Psoas muscle (tissue), 8 donors: ENCODE results near the gene GALT. TPM values are rescaled to one million over a fixed set of nuclear protein-coding genes. Genes with fewer than 3 reads are reported as not detected.
A peak's percentile ranks its signal among the peaks of the same experiment; 100 is the strongest.

Experiments
- ATAC-seq, 4 donors: fragments of 200-7000 bp; cut with Tn5 transposase; one replicate each; pipeline ENCODE4 v1.9.1; 2020; ENCODE audit warnings: moderate library complexity in 3 of 4, mild to moderate bottlenecking in 2 of 4
- DNase-seq, 2 donors: peaks; one replicate each; pipeline ENCODE4 v3.0.0-alpha.2; 2020
- H3K27ac ChIP-seq: fragments of 200-600 bp; one replicate; pipeline ENCODE4 v1.8.0; 2022
- H3K27me3 ChIP-seq, 3 donors: fragments of 200-600 bp in 1 of 3; one replicate each; pipeline versions ENCODE4 v1.6.1 to v1.8.0; 2013 to 2022; ENCODE audit warnings: low read length in 2 of 3, mild to moderate bottlenecking in 2 of 3, moderate library complexity in 1 of 3; ENCODE audit not compliant: insufficient read depth in 3 of 3
- H3K36me3 ChIP-seq, 2 donors: fragments of 200-600 bp in 1 of 2; one replicate each; pipeline versions ENCODE4 v1.6.1 to v1.8.0; 2013 to 2022; ENCODE audit warnings: low read depth in 1 of 2, mild to moderate bottlenecking in 1 of 2, moderate library complexity in 1 of 2; ENCODE audit not compliant: insufficient read depth in 1 of 2
- H3K4me1 ChIP-seq: fragments of 200-600 bp; one replicate; pipeline ENCODE4 v1.8.0; 2022
- H3K4me3 ChIP-seq: fragments of 200-600 bp; one replicate; pipeline ENCODE4 v1.8.0; 2022; ENCODE audit warnings: mild to moderate bottlenecking
- H3K9me3 ChIP-seq: fragments of 200-600 bp; one replicate; pipeline ENCODE4 v1.8.0; 2022
- WGBS, 3 donors: extraction: QIAGEN DNeasy Blood & Tissue Kit; methylation state at CpG; one replicate each; pipeline versions ENCODE4 v1.1.6 to v1.1.7; 2013; 5-methylcytosine and 5-hydroxymethylcytosine counted together
- intact Hi-C, 2 donors: fragments of 100-400 bp; cut with DNase I; formaldehyde crosslinking; loops; one replicate each; pipeline versions ENCODE4 v1.11.0 to v1.14.2; 2022
- polyA plus RNA-seq, 3 donors: library from polyadenylated mRNA; stranded (reverse); fragments of 200-250 nt; gene quantifications; one replicate each; pipeline ENCODE4 v1.2.3, GENCODE V29; 2013
- total RNA-seq, 4 donors: library from RNA; stranded (reverse); fragmentation: NEBNext Ultra II Directional in 2 of 4; extraction: Animal tissue kit (Norgen Biotek cat#: 25700) in 2 of 4; gene quantifications; one replicate each; pipeline versions ENCODE4 v1.2.1 to v1.2.4, GENCODE V29; 2021 to 2023
- TF ChIP-seq, protein P1 (sequence below): fragments of 200-600 bp; IDR thresholded peaks from one replicate; pipeline ENCODE4 v1.8.0; 2022; ENCODE audit warnings: antibody characterized with exemption
- donor health status: healthy with polysubstance abuse.
- donor health status: DM: no; HTN: no; CAD: no; lungs with moderate emphysema.
- donor health status: Bipolar disorder and iron deficiency.
- donor health status: healthy.
- donor health status: DM: yes; HTN: yes; CAD: no.
- donor health status: DM: no; HTN: no; CAD: no.
- donor health status: DM: no; HTN: no; CAD: no.
- donor health status: DM: yes; HTN: yes; CAD: no.

GALT gene
- total and polyA plus RNA-seq, 7 donors = 9.5 to 40.6 (median 17.7) TPM

DNA sequence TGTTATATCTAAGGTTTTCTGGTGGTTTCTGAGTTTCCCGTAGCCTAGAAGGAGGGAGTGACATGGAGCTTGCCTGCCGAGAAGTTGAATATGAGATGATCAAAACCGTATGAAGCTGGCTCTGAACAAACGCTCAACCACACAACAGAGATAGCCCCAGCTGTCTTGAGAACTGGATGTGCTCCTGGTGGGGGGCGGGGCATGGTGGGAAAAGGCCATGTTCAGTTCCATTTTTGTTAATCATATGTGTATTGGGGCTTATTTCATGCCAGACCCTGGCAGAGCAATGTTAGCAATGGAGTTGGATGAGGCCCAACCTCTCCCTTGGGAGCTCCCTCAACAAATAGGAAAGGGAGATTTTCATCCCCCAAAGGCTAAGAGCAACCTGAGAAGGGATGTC, 39.8 kb downstream of the GALT start:
- no peaks in the 10 kb centered on the region for H3K4me1 ChIP-seq
- no peaks in the 10 kb centered on the region for H3K36me3 ChIP-seq
- H3K4me3 ChIP-seq = no peak overlapping the region
- 50 to 78% (median 63%) methylated on average over 5 of the region's 5 CpGs for WGBS, 3 donors
- no peaks in the 10 kb centered on the region for H3K9me3 ChIP-seq
- TF ChIP-seq, protein P1, sequence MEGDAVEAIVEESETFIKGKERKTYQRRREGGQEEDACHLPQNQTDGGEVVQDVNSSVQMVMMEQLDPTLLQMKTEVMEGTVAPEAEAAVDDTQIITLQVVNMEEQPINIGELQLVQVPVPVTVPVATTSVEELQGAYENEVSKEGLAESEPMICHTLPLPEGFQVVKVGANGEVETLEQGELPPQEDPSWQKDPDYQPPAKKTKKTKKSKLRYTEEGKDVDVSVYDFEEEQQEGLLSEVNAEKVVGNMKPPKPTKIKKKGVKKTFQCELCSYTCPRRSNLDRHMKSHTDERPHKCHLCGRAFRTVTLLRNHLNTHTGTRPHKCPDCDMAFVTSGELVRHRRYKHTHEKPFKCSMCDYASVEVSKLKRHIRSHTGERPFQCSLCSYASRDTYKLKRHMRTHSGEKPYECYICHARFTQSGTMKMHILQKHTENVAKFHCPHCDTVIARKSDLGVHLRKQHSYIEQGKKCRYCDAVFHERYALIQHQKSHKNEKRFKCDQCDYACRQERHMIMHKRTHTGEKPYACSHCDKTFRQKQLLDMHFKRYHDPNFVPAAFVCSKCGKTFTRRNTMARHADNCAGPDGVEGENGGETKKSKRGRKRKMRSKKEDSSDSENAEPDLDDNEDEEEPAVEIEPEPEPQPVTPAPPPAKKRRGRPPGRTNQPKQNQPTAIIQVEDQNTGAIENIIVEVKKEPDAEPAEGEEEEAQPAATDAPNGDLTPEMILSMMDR = no peak
- H3K27ac ChIP-seq = no peak overlapping the region
- DNase-seq (peak; percentile 22 to 57), ATAC-seq (peak in 1 of 4 donors; percentile 53)
- intact Hi-C loops = no loop called here
- H3K27me3 ChIP-seq = no peaks in the 10 kb centered on the region

DNA sequence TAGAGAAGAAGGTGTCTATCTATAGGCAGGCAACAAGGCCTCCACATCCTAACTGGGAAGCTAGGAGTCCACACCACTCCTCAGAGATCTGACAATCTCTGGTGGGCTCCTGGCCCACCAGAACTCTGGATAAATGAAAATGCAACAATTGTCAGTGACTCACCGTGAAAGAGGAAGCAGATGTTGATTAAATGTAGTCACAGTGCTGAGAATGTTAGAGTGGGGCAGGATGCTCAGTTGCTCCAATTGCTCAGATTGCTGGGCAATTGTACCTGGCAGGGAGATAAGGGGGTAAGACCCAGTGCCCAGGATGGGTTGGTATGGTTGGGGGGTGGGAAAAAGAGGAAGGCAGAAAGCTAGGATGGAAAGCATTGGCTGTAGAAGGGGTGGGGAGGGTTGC, 40.3 kb downstream of the GALT start:
- no peak for ATAC-seq
- H3K4me1 ChIP-seq = no peaks in the 10 kb centered on the region
- H3K4me3 ChIP-seq = no peak overlapping the region
- WGBS, 3 donors = 39 to 74% (median 47%) methylated on average over 1 of the region's 1 CpG
- H3K27me3 ChIP-seq = no peaks in the 10 kb centered on the region
- intact Hi-C loops = no loop called here
- no peak for DNase-seq
- H3K36me3 ChIP-seq = no peaks in the 10 kb centered on the region
- no peaks in the 10 kb centered on the region for H3K9me3 ChIP-seq
- TF ChIP-seq, protein P1 = no peak
- H3K27ac ChIP-seq = no peak overlapping the region

DNA sequence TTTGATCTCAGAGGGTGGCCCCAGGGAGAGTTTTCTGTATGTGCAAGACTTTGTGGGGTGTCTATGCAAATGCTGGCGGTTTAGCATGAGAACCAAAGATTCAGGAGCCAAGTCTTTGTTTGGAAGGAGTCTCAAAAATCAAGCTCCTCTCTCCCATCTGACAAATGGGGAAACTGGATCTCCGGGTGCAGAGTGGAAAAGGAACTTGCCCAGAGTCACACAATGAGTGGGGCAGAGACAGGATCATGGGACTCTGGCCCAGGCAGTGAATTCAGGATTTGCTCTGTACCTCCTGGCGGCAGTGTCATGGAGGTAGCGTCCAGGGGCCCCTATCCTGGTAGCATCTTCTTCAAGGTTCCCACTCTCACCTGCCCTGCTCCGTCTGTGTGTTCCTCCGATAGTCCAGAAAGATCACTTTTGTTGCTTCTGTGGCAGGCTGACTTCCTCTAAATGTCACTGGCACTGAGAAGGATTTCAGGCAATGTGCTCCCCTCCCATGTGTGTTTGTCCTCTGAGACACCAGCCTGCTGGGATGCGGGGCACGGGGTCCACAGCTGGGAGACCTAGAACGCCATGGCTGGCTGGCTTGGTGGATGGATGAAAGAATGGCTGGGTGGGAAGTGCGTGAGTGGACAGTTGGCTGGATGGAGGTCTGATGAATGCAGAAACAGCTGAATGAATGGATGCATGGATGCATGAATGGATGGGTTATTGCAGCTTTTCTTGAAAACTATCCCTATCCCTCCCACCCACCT, 41.0 kb downstream of the GALT start:
- intact Hi-C loops = no loop called here

DNA sequence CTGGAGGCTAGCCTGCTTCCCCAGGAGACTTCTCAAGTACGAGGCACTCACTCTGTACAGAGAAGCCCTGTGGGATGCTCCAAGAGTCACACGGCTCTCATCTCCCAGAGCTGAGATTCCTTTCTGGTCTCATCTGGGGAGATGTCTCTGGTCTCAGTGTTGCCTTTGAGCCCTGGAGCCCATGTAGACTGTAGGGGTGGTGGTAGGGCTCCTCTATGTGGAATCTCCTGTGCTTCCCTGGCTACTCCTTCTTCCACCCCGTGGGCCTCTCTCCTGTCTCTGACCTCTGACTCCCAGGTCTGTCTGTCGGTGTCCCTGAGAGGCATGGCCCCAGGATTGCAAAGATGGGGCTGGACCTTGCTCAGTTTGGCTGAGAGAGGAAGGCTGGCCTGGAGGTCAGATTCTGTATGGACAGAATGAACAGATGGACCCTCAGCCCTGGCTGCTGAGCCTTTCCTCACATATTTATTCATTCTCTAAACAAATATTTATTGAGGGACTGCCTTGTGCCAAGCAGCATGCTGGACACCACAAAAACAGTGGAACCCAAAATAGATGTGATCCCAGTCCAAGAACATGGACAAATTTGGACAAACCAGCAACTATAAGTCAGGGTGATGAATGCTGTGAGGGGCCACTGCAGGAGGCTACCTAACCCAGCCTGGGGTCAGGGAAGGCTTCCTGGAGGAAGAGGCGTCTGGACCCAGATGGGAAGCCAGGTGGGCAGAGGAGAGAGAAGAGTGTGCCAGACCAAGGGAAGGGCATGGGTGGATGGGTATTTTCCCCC, 42.0 kb downstream of the GALT start:
- Histone ChIP-seq H3K4me3 (no peak overlapping the region), H3K36me3 (no peaks in the 10 kb centered on the region), H3K27me3 (no peaks in the 10 kb centered on the region), H3K9me3 (no peaks in the 10 kb centered on the region), H3K4me1 (no peaks in the 10 kb centered on the region), H3K27ac (no peak overlapping the region)
- TF ChIP-seq, protein P1 = no peak
- DNase-seq (no peak), ATAC-seq (no peak)
- intact Hi-C loops = no loop called here
- WGBS, 3 donors = 61 to 74% (median 67%) methylated on average over 5 of the region's 5 CpGs

More for the DNA sequence above, 41.0 kb downstream of the GALT start:
- no peak overlapping the region for H3K4me3 ChIP-seq
- ATAC-seq = no peak
- H3K27me3 ChIP-seq = no peaks in the 10 kb centered on the region
- H3K4me1 ChIP-seq = no peaks in the 10 kb centered on the region
- DNase-seq = no peak
- H3K36me3 ChIP-seq = no peaks in the 10 kb centered on the region
- H3K27ac ChIP-seq = no peak overlapping the region
- 89 to 93% (median 89%) methylated on average over 10 of the region's 10 CpGs for WGBS, 3 donors
- no peaks in the 10 kb centered on the region for H3K9me3 ChIP-seq
- TF ChIP-seq, protein P1 = no peak
